K562 (cell line): ENCODE measurements around the gene RNF151. TPM values are rescaled to one million over a fixed set of nuclear protein-coding genes. Genes with fewer than 3 reads are reported as not detected.

Experiments used
- CBX5 ChIP-seq: IDR thresholded peaks from 2 replicates; pipeline ENCODE4 v1.6.1; 2014; ENCODE audit warnings: low read depth, borderline replicate concordance
- CHD1 ChIP-seq: fragments of 200-600 bp; sonication (generic); IDR thresholded peaks from one replicate; pipeline ENCODE4 v1.6.1; 2012; ENCODE audit warnings: mild to moderate bottlenecking, moderate library complexity, low read length, inconsistent platforms
- CHD2 ChIP-seq: IDR thresholded peaks from 2 replicates; pipeline ENCODE4 v1.6.1; 2011; ENCODE audit warnings: low read depth, low read length
- CUX1 ChIP-seq: fragments of 200-800 bp; sonication (Bioruptor generic); IDR thresholded peaks from 2 replicates; pipeline ENCODE4 v1.6.1; 2016; ENCODE audit warnings: missing genetic modification characterization, missing compliant biosample characterization
- EHMT2 ChIP-seq: fragments of 450-650 bp; IDR thresholded peaks from 2 replicates; pipeline ENCODE4 v1.6.1; 2018; ENCODE audit warnings: antibody characterized with exemption
- FOXJ3 ChIP-seq: sonication (generic); formaldehyde crosslinking; IDR thresholded peaks from 2 replicates; pipeline ENCODE4 v1.4.0; 2020; ENCODE audit warnings: mild to moderate bottlenecking, missing genetic modification reagents
- NEUROD1 ChIP-seq: fragments of 150-350 bp; IDR thresholded peaks from 2 replicates; pipeline ENCODE4 v1.6.1; 2014; ENCODE audit warnings: borderline replicate concordance, low read length, low read depth; ENCODE audit not compliant: partially characterized antibody
- NFIC ChIP-seq: fragments of 450-650 bp; IDR thresholded peaks from 2 replicates; pipeline ENCODE4 v1.6.1; 2017; ENCODE audit warnings: mild to moderate bottlenecking, inconsistent platforms
- TGIF2 ChIP-seq: sonication (generic); formaldehyde crosslinking; IDR thresholded peaks from 2 replicates; pipeline ENCODE4 v1.8.1; 2022; ENCODE audit warnings: mild to moderate bottlenecking, missing genetic modification reagents, moderate library complexity
- USF1 ChIP-seq: sonication (generic); formaldehyde crosslinking; IDR thresholded peaks from 2 replicates; pipeline ENCODE4 v1.9.0; 2022; ENCODE audit warnings: mild to moderate bottlenecking, missing genetic modification reagents
- ZC3H11A ChIP-seq: IDR thresholded peaks from 2 replicates; pipeline ENCODE4 v1.6.1; 2012; ENCODE audit warnings: low read depth, low read length, improper control_type of control experiment
- ZNF212 ChIP-seq: fragments of 450-650 bp; formaldehyde crosslinking; IDR thresholded peaks from 2 replicates; pipeline ENCODE4 v1.4.0; 2020; ENCODE audit warnings: mild to moderate bottlenecking
- ZNF77 ChIP-seq: fragments of 250-450 bp; sonication (Bioruptor Pico); IDR thresholded peaks from 2 replicates; pipeline ENCODE4 v1.5.0; 2020
- ZZZ3 ChIP-seq: fragments of 450-650 bp; IDR thresholded peaks from 2 replicates; pipeline ENCODE4 v1.6.1; 2016; ENCODE audit warnings: antibody characterized with exemption, mild to moderate bottlenecking, moderate library complexity
- polyA plus RNA-seq, 8 experiments: library from polyadenylated mRNA; depleted of rRNA in 4 of 8; stranded (reverse) in 5 of 8; unstranded in 3 of 8; fragments of >200 nt; fragmentation: Nextera tagmentation in 2 of 8; fragmentation: Illumina TruSeq in 1 of 8; extraction: Ambion mirVana in 2 of 8; extraction: Trizol in 1 of 8; gene quantifications; 2 replicates each; pipeline versions ENCODE4 v1.2.1 to v1.2.3, GENCODE V29; 2011 to 2014; ENCODE audit warnings: inconsistent platforms in 1 of 8, missing spikeins in 1 of 8
- total RNA-seq, 7 experiments: library from RNA; depleted of rRNA in 6 of 7; stranded (reverse); fragments of >200 nt in 6 of 7; fragmentation: Illumina TruSeq in 2 of 7; extraction: Trizol in 2 of 7; gene quantifications; 2 replicates each; pipeline versions ENCODE4 v1.2.1 to v1.2.3, GENCODE V29; 2011 to 2021; ENCODE audit warnings: low replicate concordance in 1 of 7
- TF ChIP-seq, protein P1 (sequence below): sonication (generic); formaldehyde crosslinking; IDR thresholded peaks from 2 replicates; pipeline ENCODE4 v1.8.0; 2023; ENCODE audit warnings: mild to moderate bottlenecking, missing genetic modification reagents
- TF ChIP-seq, protein P2 (sequence below): fragments of 250-450 bp; sonication (Bioruptor Pico); IDR thresholded peaks from 2 replicates; pipeline ENCODE4 v1.8.0; 2021; ENCODE audit warnings: moderate library complexity, mild to moderate bottlenecking, inconsistent platforms
- TF ChIP-seq, protein P3 (sequence below): fragments of 250-450 bp; sonication (Bioruptor Pico); IDR thresholded peaks from 2 replicates; pipeline ENCODE4 v1.4.0; 2020; ENCODE audit warnings: mild to moderate bottlenecking, moderate library complexity

The RNF151 gene
- total and polyA plus RNA-seq, 9 of the 15 experiments (the other 6 are each of a cell fraction or from before 2014, with no cell fraction given): not detected

DNA sequence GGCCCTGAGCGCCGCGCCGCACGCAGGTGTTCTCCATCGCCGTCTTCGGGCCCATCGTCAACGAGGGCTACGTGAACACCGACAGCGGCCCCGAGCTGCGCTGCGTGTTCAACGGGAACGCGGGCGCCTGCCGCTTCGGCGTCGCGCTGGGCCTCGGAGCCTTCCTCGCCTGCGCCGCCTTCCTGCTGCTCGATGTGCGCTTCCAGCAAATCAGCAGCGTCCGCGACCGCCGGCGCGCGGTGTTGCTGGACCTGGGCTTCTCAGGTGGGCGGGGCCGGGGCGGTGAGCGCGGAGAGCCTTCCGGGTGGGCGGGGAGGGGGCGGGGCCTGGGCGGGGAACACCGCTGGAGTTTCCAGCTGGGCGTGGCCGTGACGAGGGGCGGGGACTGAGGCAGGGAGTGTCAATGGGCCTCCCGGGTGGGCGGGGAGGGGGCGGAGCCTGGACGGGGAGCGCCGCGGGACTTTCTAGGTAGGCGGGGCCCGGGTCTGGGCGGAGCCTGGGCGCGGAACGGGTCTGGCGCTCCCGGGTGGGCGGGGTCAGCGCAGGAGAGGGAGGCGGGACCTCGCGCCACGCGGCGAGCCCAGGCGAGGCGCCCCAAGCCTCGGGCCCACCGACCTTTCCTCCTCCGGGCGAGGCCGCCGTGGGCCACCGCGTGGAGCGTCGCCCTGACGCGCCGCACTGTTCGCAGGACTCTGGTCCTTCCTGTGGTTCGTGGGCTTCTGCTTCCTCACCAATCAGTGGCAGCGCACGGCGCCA is 25.5 kb downstream of the RNF151 start (continued):
- TF ChIP-seq, protein P1, sequence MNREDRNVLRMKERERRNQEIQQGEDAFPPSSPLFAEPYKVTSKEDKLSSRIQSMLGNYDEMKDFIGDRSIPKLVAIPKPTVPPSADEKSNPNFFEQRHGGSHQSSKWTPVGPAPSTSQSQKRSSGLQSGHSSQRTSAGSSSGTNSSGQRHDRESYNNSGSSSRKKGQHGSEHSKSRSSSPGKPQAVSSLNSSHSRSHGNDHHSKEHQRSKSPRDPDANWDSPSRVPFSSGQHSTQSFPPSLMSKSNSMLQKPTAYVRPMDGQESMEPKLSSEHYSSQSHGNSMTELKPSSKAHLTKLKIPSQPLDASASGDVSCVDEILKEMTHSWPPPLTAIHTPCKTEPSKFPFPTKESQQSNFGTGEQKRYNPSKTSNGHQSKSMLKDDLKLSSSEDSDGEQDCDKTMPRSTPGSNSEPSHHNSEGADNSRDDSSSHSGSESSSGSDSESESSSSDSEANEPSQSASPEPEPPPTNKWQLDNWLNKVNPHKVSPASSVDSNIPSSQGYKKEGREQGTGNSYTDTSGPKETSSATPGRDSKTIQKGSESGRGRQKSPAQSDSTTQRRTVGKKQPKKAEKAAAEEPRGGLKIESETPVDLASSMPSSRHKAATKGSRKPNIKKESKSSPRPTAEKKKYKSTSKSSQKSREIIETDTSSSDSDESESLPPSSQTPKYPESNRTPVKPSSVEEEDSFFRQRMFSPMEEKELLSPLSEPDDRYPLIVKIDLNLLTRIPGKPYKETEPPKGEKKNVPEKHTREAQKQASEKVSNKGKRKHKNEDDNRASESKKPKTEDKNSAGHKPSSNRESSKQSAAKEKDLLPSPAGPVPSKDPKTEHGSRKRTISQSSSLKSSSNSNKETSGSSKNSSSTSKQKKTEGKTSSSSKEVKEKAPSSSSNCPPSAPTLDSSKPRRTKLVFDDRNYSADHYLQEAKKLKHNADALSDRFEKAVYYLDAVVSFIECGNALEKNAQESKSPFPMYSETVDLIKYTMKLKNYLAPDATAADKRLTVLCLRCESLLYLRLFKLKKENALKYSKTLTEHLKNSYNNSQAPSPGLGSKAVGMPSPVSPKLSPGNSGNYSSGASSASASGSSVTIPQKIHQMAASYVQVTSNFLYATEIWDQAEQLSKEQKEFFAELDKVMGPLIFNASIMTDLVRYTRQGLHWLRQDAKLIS (CRISPR knock-in tag): no peak
- TF ChIP-seq, protein P2, sequence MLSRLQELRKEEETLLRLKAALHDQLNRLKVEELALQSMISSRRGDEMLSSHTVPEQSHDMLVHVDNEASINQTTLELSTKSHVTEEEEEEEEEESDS: no peak
- TF ChIP-seq NEUROD1: peak; percentile 1
- TF ChIP-seq CBX5: no peak
- TF ChIP-seq CUX1 (CRISPR knock-in tag): no peak
- TF ChIP-seq ZNF77 (CRISPR knock-in tag): no peak
- TF ChIP-seq EHMT2: no peak
- no peak for TF ChIP-seq USF1 (CRISPR knock-in tag)
- TF ChIP-seq TGIF2: no peak
- no peak for TF ChIP-seq FOXJ3
- no peak for TF ChIP-seq ZNF212 (CRISPR knock-in tag)
- no peak for TF ChIP-seq ZC3H11A
- 0 out of 2 replicates have a peak, but pooled peaks have one; percentile 25 for TF ChIP-seq CHD2
- TF ChIP-seq CHD1: peak; percentile 63
- TF ChIP-seq NFIC: 0 out of 2 replicates have a peak, but pooled peaks have one; percentile 8
- TF ChIP-seq, protein P3, sequence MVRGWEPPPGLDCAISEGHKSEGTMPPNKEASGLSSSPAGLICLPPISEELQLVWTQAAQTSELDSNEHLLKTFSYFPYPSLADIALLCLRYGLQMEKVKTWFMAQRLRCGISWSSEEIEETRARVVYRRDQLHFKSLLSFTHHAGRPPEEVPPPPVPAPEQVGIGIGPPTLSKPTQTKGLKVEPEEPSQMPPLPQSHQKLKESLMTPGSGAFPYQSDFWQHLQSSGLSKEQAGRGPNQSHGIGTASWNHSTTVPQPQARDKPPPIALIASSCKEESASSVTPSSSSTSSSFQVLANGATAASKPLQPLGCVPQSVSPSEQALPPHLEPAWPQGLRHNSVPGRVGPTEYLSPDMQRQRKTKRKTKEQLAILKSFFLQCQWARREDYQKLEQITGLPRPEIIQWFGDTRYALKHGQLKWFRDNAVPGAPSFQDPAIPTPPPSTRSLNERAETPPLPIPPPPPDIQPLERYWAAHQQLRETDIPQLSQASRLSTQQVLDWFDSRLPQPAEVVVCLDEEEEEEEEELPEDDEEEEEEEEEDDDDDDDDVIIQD: no peak
- TF ChIP-seq ZZZ3: no peak
